NT2/D1 (cell line): Measurements from ENCODE around the gene C3AR1.

Experiments used
- YY1 ChIP-seq: IDR thresholded peaks from 2 replicates; pipeline ENCODE4 v1.6.1; 2011; ENCODE audit not compliant: insufficient read length, insufficient read depth
- ZNF274 ChIP-seq: IDR thresholded peaks from 2 replicates; pipeline ENCODE4 v1.6.1; 2011; ENCODE audit warnings: mild to moderate bottlenecking, low read depth, low read length

- no peak for TF ChIP-seq YY1
- TF ChIP-seq ZNF274: no peak
Observed at GRCh38 chr12:8058506-8058905, 7.7 kb downstream of the C3AR1 start.
